Measurements from ENCODE around the gene CLCNKB. TPM values are rescaled to one million over a fixed set of nuclear protein-coding genes. Genes with fewer than 3 reads are reported as not detected.
"Not testable (repeated sequence)": the region's sequence is repeated elsewhere in the genome, so short reads cannot be mapped to it uniquely, and the experiment has no call there.

The CLCNKB gene
- polyA plus RNA-seq, 3 donors: 0.19 to 0.64 TPM; not detected in 1

DNA sequence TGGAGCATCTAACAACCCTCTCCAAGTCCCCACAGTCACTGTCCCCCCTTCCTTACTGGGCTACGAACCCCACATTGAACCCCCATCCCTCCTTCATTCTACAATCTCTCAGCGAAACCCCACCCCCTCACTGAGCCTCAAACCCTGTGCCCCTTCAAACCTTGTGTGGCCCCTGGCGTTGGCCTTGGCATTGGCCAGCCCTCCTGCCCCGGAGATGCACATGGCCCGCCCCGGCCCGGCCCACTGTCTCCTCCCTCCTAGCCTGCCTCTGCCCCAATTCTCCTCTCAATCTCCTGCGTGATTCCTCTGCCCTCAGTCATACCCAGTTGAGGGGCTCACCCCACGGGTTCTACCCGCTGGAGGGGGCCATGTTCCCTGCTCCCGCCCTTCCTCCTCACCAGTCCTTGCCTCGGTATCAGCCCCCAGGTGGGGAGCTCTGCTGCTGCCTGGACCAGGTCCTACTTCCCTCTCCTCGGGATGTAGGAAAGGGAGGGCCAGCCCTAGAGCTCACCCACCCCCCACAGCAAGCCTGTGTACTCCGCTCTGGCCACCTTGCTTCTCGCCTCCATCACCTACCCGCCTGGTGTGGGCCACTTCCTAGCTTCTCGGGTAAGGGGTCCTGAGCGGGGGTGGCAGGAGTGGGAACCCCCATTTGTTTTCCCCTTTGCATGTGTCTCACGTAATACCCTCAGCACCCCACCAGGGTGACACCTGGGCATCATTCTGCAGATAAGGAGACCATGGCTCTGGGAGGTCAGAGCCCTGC, 15.2 kb upstream of the CLCNKB start:
- 49 to 69% (median 53%) methylated on average over 19 of the region's 19 CpGs for WGBS, 3 donors
- H3K27ac ChIP-seq (ENCODE audit: low read depth, low read length): no peak overlapping the region

DNA sequence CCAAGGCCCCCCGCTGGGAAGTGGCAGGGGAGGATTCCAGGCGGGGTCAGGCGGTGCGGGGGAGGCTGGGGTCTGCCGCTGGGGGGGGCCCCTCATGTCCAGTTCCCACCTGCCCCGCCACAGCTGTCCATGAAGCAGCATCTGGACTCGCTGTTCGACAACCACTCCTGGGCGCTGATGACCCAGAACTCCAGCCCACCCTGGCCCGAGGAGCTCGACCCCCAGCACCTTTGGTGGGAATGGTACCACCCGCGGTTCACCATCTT, 14.6 kb upstream of the CLCNKB start:
- WGBS, 3 donors: 56 to 75% (median 67%) methylated on average over 7 to 13 of the region's 13 CpGs
- H3K27ac ChIP-seq (ENCODE audit: low read depth, low read length): not testable (repeated sequence)

GRCh38 chr1:16029288-16029687, 14.3 kb upstream of the CLCNKB start:
- WGBS, 3 donors: 75 to 90% (median 78%) methylated on average over 1 of the region's 1 CpG
- no peak overlapping the region for H3K27ac ChIP-seq (ENCODE audit: low read depth, low read length)

- 81 to 84% (median 84%) methylated on average over 8 of the region's 8 CpGs for WGBS, 3 donors
- no peak overlapping the region for H3K27ac ChIP-seq (ENCODE audit: low read depth, low read length)
Measured at GRCh38 chr1:16031551-16031950, 12.0 kb upstream of the CLCNKB start.

DNA sequence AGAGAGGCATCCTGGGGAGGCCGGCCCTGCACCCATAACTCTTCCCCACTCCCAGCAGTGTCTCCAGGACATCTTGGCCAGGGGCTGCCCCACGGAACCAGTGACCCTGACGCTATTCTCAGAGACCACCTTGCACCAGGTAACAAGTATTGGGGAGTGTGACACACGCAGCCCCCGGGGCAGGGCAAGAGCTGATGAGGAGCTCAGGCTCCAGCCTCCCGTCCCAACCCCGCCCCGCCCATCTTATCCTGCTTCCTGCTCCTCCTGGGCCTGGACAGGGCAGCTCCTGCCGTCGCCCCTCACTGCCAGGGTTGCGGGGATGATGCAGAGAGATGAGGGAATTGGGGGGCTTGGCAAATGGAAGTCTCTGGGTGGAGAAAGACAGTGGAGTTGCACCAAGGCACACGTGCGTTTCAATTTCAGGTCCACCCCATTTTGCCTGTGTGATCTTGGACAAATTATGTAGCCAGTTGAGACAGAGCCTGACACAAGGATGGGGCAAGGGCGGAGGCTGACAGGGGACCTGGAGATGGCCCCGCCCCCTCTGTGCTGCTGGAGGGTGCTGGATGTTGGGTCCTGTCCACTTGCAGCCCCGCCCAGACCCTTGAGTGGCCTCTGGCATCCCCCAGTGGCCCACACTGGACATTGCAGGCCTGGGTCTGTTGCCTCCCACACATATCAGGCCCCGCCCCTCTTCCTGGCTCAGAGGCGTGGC, 11.0 kb upstream of the CLCNKB start:
- 51 to 58% (median 53%) methylated on average over 17 to 18 of the region's 18 CpGs for WGBS, 3 donors
- no peak overlapping the region for H3K27ac ChIP-seq (ENCODE audit: low read depth, low read length)

- H3K27ac ChIP-seq (ENCODE audit: low read depth, low read length): not testable (repeated sequence)
- WGBS, 3 donors: 55 to 67% (median 58%) methylated on average over 6 to 7 of the region's 7 CpGs
Measured at GRCh38 chr1:16033103-16033632, 10.4 kb upstream of the CLCNKB start.

GRCh38 chr1:16036461-16036860, 7.1 kb upstream of the CLCNKB start:
- 87 to 91% (median 88%) methylated on average over 10 of the region's 11 CpGs for WGBS, 3 donors
- H3K27ac ChIP-seq (ENCODE audit: low read depth, low read length): not testable (repeated sequence)

DNA sequence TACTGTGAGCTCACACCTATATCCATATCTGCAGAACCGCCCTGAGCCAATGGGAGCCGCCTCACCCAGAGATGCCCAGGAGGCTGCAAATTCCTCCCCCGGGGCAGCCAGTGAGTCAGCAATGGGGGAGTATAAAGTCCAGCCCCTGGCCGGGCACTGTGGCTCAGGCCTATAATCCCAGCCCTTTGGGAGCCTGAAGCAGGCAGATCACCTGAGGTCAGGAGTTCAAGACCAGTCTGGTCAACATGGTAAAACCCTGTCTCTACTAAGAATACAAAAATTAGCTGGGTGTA, 5.0 kb upstream of the CLCNKB start:
- 75 to 84% (median 83%) methylated on average over 4 of the region's 4 CpGs for WGBS, 3 donors
- H3K27ac ChIP-seq (ENCODE audit: low read depth, low read length): no peak overlapping the region

- 75 to 79% (median 78%) methylated on average over 6 to 8 of the region's 8 CpGs for WGBS, 3 donors
- H3K27ac ChIP-seq (ENCODE audit: low read depth, low read length): not testable (repeated sequence)
Measured at GRCh38 chr1:16039871-16040270, 3.7 kb upstream of the CLCNKB start.

DNA sequence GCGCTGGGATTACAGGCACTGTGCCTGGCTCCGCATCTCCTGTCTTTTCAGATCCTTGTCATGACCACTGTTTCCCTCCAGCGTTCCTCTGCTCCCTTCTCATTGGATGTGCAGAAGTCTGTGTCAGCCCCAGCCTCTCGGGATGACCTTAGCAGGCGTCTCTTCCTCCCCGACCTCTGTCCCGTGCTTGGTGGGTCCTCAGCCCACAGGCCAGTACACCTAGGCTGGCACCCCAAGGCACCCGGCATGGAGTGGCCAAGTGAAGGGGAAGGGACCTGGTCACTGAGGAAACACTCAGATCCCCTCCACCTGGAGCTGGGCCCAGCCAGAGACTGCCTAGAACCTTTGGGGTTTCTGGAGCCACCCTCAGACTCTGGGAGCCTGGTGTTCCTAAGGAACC, 2.4 kb upstream of the CLCNKB start:
- 68 to 91% (median 85%) methylated on average over 8 of the region's 8 CpGs for WGBS, 3 donors
- H3K27ac ChIP-seq (ENCODE audit: low read depth, low read length): no peak overlapping the region

- H3K27ac ChIP-seq (ENCODE audit: low read depth, low read length): no peak overlapping the region
- WGBS, 3 donors: 85 to 93% (median 85%) methylated on average over 9 of the region's 9 CpGs
Measured at GRCh38 chr1:16042096-16042495, 1.5 kb upstream of the CLCNKB start.

GRCh38 chr1:16042654-16043053, 928 bp upstream of the CLCNKB start:
- not testable (repeated sequence) for H3K27ac ChIP-seq (ENCODE audit: low read depth, low read length)
- 83 to 86% (median 83%) methylated on average over 9 of the region's 9 CpGs for WGBS, 3 donors

GRCh38 chr1:16043950-16044349, 368 bp downstream of the CLCNKB start:
- H3K27ac ChIP-seq (ENCODE audit: low read depth, low read length): no peak overlapping the region
- WGBS, 3 donors: 93 to 98% (median 97%) methylated on average over 4 to 5 of the region's 5 CpGs

- 69 to 91% (median 73%) methylated on average over 7 of the region's 7 CpGs for WGBS, 3 donors
- no peak overlapping the region for H3K27ac ChIP-seq (ENCODE audit: low read depth, low read length)
Measured at GRCh38 chr1:16046842-16047241, 3.3 kb downstream of the CLCNKB start.

- 68 to 85% (median 75%) methylated on average over 17 to 19 of the region's 19 CpGs for WGBS, 3 donors
- H3K27ac ChIP-seq (ENCODE audit: low read depth, low read length): no peak overlapping the region
Measured at GRCh38 chr1:16047791-16048475, 4.4 kb downstream of the CLCNKB start.

DNA sequence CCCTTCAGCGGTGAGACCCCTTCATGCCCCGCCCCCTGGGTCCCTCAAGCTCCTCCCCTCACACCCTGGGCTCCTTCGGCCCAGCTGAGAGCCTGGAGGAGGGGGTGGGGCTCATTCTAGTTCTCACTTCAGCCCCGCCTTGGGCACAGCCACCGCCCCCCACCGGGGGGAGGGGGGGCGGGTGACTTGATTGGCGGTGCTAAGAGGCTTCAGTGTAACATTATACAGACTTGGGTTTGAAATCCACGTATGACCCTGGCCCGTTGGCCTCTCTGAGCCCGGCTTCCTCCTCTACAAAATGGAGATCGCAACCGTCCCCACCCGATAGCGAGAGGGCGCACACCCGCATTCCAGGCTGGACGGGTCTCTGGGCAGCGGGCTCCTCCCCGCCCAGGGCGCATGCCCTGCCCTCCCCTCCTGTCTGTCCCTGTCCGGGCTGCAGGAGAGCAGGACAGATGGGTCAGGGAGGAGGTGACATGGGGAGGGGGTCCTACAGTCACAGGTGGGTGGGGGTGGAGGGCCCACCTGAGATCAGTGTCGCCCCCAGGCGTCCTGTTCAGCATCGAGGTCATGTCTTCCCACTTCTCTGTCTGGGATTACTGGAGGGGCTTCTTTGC, 5.1 kb downstream of the CLCNKB start:
- H3K27ac ChIP-seq (ENCODE audit: low read depth, low read length): no peak overlapping the region

DNA sequence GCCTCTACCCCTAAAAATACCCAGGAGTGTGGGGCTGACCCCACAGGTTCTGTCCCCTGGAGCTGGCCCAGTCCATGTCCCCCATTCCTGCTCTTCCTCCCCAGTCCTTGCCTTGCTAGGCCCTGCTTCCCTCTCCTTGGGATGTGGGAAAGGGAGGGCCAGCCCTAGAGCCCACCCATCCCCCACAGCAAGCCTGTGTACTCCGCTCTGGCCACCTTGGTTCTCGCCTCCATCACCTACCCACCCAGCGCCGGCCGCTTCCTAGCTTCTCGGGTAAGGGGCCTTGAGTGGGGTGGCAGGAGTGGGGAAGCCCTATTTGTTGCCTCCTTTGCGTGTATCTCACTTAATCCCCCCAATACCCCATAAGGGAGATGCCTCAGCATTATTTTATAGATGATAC, 6.7 kb downstream of the CLCNKB start:
- no peak overlapping the region for H3K27ac ChIP-seq (ENCODE audit: low read depth, low read length)
- WGBS, 3 donors: 66 to 86% (median 80%) methylated on average over 7 of the region's 7 CpGs

More for the DNA sequence above, 5.1 kb downstream of the CLCNKB start:
- WGBS, 3 donors: 1 to 4% (median 3%) methylated on average over 23 to 25 of the region's 25 CpGs

GRCh38 chr1:16051039-16051438, 7.5 kb downstream of the CLCNKB start:
- no peak overlapping the region for H3K27ac ChIP-seq (ENCODE audit: low read depth, low read length)
- WGBS, 3 donors: 86 to 97% (median 88%) methylated on average over 3 of the region's 3 CpGs

GRCh38 chr1:16051949-16052348, 8.4 kb downstream of the CLCNKB start:
- WGBS, 3 donors: 83 to 93% (median 90%) methylated on average over 11 to 12 of the region's 12 CpGs
- H3K27ac ChIP-seq (ENCODE audit: low read depth, low read length): not testable (repeated sequence)

All from adipose tissue (tissue), 3 donors.